ENCODE measurements around the gene PARVA. TPM values are rescaled to one million over a fixed set of nuclear protein-coding genes. Genes with fewer than 3 reads are reported as not detected.

PARVA gene
- total and polyA plus RNA-seq, 4 donors = 30.4 to 159 (median 93.9) TPM

DNA sequence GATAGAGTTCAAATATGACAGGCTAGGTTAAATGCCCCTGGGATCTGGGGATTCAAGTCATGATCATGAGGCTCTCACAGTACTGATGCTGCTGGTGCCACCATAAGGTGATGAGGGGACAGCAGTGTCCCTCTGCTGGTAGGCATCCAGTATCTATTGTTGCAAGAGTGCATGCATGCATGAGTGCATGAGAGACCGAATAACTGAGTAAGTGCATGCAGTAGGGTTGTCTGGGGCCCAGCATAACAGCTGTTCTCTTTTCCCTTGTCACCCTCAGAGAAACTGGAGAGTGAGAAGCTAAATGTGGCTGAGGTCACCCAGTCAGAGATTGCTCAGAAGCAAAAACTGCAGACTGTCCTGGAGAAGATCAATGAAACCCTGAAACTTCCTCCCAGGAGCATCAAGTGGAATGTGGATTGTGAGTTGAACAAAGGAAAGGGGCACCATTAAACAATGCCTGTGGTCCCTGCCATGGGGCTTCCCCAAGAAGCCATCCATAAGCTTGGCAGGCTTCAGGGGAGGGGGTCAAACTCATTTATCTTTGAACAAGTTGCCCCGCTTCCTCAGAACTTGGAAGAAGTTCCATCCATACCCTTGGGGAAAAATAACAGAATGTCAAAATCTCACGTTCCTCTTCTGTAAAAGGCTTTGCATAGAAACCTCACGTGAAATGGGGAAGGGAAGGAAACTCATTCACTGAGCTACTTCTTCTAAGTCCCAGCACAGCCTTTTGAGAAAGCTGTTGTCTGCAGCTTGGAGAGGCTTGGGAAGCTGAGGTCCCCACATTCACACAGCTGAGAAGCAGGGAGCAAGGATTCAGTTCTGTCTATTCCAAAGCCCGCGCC is 119.0 kb downstream of the PARVA start:
- Histone ChIP-seq H3K27ac (ENCODE audit: low read depth in 1 of 2, low read length in 2 of 2) (no peak overlapping the region), H3K36me3 (ENCODE audit: control insufficient read depth in 1 of 2, insufficient read depth in 2 of 2, low read length in 1 of 2) (peaks cover 2 to 8% of the 10 kb centered on the region in 2 donors), H3K4me3 (ENCODE audit: low read length in 2 of 2) (no peak overlapping the region), H3K27me3 (ENCODE audit: control insufficient read depth in 1 of 2, insufficient read depth in 2 of 2, low read length in 1 of 2) (no peaks in the 10 kb centered on the region), H3K4me1 (ENCODE audit: control insufficient read depth in 1 of 2, insufficient read depth in 2 of 2, low read length in 2 of 2) (no peaks in the 10 kb centered on the region), H3K9me3 (ENCODE audit: control insufficient read depth, low read length) (no peaks in the 10 kb centered on the region)
- no peak for DNase-seq
- ATAC-seq (ENCODE audit: low FRiP score) = no peak
- intact Hi-C loops (cut with DNase I) = no loop called here
- WGBS, 2 donors = 90 to 91% methylated on average over 6 of the region's 6 CpGs

DNA sequence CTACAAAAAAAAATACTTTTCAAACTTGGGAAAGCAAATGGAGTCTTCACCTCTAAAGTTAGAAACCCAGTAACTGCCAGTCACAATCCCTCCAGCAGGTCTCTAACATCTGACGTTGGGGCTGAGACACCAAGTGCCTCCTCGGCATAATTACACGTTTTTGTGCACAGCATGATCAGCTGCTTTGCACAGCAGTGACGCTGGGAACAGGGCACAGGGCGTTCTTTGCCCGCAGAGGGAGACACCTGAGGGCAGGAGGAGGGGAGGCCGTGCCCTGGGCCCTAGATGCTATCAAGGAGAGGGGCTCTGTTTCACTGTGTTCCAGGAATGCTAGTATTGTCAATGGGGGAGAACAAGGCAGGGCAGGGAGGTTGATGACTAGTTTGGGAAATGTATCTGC is 120.1 kb downstream of the PARVA start:
- no peaks in the 10 kb centered on the region for H3K27me3 ChIP-seq (ENCODE audit: control insufficient read depth in 1 of 2, insufficient read depth in 2 of 2, low read length in 1 of 2)
- no peak overlapping the region for H3K4me3 ChIP-seq (ENCODE audit: low read length in 2 of 2)
- no peaks in the 10 kb centered on the region for H3K9me3 ChIP-seq (ENCODE audit: control insufficient read depth, low read length)
- DNase-seq (no peak), ATAC-seq (ENCODE audit: low FRiP score) (no peak)
- WGBS, 2 donors = 75 to 80% methylated on average over 7 of the region's 7 CpGs
- H3K27ac ChIP-seq (ENCODE audit: low read depth in 1 of 2, low read length in 2 of 2) = no peak overlapping the region
- H3K36me3 ChIP-seq (ENCODE audit: control insufficient read depth in 1 of 2, insufficient read depth in 2 of 2, low read length in 1 of 2) = peaks cover 2 to 8% of the 10 kb centered on the region in 2 donors
- intact Hi-C loops (cut with DNase I) = no loop called here
- no peaks in the 10 kb centered on the region for H3K4me1 ChIP-seq (ENCODE audit: control insufficient read depth in 1 of 2, insufficient read depth in 2 of 2, low read length in 2 of 2)

DNA sequence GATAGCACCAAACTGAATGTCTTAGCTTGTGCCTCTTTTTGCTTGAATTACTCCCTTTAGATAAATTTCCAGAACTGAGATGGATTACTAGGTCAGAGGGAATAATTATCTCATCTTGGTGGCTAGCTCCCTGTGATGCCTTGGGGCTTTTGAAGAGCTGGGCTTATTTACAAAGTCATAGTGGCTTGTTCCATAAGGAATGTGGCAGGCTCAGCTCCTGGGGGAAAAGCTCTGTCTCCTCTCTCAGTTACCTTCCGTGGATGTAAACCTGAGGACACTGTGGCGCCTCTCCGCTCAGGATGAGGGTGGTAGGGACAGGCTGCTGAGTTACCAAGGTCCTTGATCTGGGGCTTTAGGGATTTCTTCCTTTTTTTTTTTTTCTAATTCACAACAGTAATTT is 121.7 kb downstream of the PARVA start:
- Histone ChIP-seq H3K9me3 (ENCODE audit: control insufficient read depth, low read length) (no peaks in the 10 kb centered on the region), H3K36me3 (ENCODE audit: control insufficient read depth in 1 of 2, insufficient read depth in 2 of 2, low read length in 1 of 2) (peaks cover 2 to 8% of the 10 kb centered on the region in 2 donors), H3K4me1 (ENCODE audit: control insufficient read depth in 1 of 2, insufficient read depth in 2 of 2, low read length in 2 of 2) (no peaks in the 10 kb centered on the region), H3K4me3 (ENCODE audit: low read length in 2 of 2) (no peak overlapping the region), H3K27ac (ENCODE audit: low read depth in 1 of 2, low read length in 2 of 2) (no peak overlapping the region), H3K27me3 (ENCODE audit: control insufficient read depth in 1 of 2, insufficient read depth in 2 of 2, low read length in 1 of 2) (no peaks in the 10 kb centered on the region)
- WGBS, 2 donors = 98 to 99% methylated on average over 3 of the region's 3 CpGs
- ATAC-seq (ENCODE audit: low FRiP score) = no peak
- intact Hi-C loops (cut with DNase I) = no loop called here
- DNase-seq = no peak

DNA sequence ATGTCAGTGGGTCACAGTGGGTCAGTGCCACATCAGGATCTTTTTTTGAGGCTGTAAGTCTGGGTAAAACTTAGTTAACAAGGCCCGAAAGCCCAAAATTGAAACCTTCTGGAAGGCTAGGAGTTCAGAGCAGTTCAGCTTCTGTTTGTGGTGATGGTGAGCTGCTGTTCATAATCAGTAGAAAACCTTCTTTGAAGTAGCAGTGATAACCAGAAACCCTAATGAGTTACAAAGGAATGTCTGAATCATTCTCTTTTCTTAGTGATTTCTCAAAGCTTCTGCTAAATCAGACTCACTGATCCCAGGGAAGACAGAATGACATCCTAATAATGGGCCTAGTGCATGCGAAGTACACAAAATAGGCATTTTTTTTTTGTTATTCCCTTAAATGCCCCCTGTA is 124.7 kb downstream of the PARVA start:
- Histone ChIP-seq H3K4me3 (ENCODE audit: low read length in 2 of 2) (no peak overlapping the region), H3K27me3 (ENCODE audit: control insufficient read depth in 1 of 2, insufficient read depth in 2 of 2, low read length in 1 of 2) (no peaks in the 10 kb centered on the region), H3K27ac (ENCODE audit: low read depth in 1 of 2, low read length in 2 of 2) (no peak overlapping the region), H3K9me3 (ENCODE audit: control insufficient read depth, low read length) (no peaks in the 10 kb centered on the region), H3K4me1 (ENCODE audit: control insufficient read depth in 1 of 2, insufficient read depth in 2 of 2, low read length in 2 of 2) (no peaks in the 10 kb centered on the region), H3K36me3 (ENCODE audit: control insufficient read depth in 1 of 2, insufficient read depth in 2 of 2, low read length in 1 of 2) (peaks cover 6% of the 10 kb centered on the region in 2 donors)
- WGBS, 2 donors = 95 to 99% methylated on average over 2 of the region's 2 CpGs
- DNase-seq = no peak
- ATAC-seq (ENCODE audit: low FRiP score) = no peak
- intact Hi-C loops (cut with DNase I) = no loop called here

DNA sequence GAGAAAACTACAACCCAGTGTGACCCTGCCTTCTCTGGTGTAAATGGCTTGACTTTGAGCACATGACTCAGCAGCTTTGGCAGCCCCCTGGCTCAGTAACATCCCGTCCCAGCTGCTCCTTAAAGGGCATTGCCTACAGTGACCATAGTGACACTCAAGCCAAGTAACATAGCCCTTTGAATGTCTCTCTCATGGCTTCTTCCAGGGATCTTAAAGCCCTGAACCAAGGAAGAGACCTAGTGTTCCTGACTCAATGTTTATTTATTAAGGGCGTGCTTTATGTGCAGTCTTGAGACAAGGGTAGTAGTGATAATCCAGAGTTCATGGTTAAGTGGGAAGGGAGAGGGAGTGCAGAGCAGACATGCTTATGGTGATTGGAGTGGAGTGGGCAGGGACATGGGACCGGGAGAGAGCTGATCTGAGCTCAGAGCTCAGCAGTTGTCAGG is 125.7 kb downstream of the PARVA start:
- no peaks in the 10 kb centered on the region for H3K9me3 ChIP-seq (ENCODE audit: control insufficient read depth, low read length)
- WGBS, 2 donors = 58 to 59% methylated on average over 3 of the region's 3 CpGs
- DNase-seq = no peak
- H3K27ac ChIP-seq (ENCODE audit: low read depth in 1 of 2, low read length in 2 of 2) = peak overlapping the region in 1 of 2 donors; percentile 61
- intact Hi-C loops (cut with DNase I) = no loop called here
- peaks cover 4 to 6% of the 10 kb centered on the region in 2 donors for H3K36me3 ChIP-seq (ENCODE audit: control insufficient read depth in 1 of 2, insufficient read depth in 2 of 2, low read length in 1 of 2)
- no peaks in the 10 kb centered on the region for H3K27me3 ChIP-seq (ENCODE audit: control insufficient read depth in 1 of 2, insufficient read depth in 2 of 2, low read length in 1 of 2)
- H3K4me1 ChIP-seq (ENCODE audit: control insufficient read depth in 1 of 2, insufficient read depth in 2 of 2, low read length in 2 of 2) = peaks cover 0 to 2% of the 10 kb centered on the region in 2 donors
- peak; percentile 15 for ATAC-seq (ENCODE audit: low FRiP score)
- H3K4me3 ChIP-seq (ENCODE audit: low read length in 2 of 2) = no peak overlapping the region

DNA sequence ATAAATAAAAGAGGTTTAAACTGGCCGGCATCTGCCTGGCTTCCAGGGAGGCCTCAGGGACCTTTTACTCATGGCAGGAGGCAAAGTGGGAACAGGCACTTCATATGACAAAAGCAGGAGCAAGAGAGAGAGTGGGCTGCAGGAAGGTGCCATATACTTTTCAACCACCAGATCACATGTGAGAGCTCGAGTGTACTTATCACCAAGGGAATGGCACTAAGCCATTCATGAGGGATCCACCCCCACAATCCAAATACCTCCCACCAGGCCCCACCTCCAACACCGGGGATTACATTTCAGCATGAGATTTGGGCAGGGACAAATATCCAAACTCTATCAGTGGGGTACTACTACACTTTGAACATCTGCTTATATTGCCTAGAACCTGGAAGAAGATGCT is 126.5 kb downstream of the PARVA start:
- Histone ChIP-seq H3K4me1 (ENCODE audit: control insufficient read depth in 1 of 2, insufficient read depth in 2 of 2, low read length in 2 of 2) (peaks cover 0 to 2% of the 10 kb centered on the region in 2 donors), H3K9me3 (ENCODE audit: control insufficient read depth, low read length) (no peaks in the 10 kb centered on the region), H3K4me3 (ENCODE audit: low read length in 2 of 2) (no peak overlapping the region), H3K27ac (ENCODE audit: low read depth in 1 of 2, low read length in 2 of 2) (no peak overlapping the region), H3K36me3 (ENCODE audit: control insufficient read depth in 1 of 2, insufficient read depth in 2 of 2, low read length in 1 of 2) (peaks cover 4% of the 10 kb centered on the region in 2 donors), H3K27me3 (ENCODE audit: control insufficient read depth in 1 of 2, insufficient read depth in 2 of 2, low read length in 1 of 2) (no peaks in the 10 kb centered on the region)
- DNase-seq (no peak), ATAC-seq (ENCODE audit: low FRiP score) (no peak)
- WGBS, 2 donors = 39 to 44% methylated on average over 3 of the region's 3 CpGs
- intact Hi-C loops (cut with DNase I) = no loop called here

DNA sequence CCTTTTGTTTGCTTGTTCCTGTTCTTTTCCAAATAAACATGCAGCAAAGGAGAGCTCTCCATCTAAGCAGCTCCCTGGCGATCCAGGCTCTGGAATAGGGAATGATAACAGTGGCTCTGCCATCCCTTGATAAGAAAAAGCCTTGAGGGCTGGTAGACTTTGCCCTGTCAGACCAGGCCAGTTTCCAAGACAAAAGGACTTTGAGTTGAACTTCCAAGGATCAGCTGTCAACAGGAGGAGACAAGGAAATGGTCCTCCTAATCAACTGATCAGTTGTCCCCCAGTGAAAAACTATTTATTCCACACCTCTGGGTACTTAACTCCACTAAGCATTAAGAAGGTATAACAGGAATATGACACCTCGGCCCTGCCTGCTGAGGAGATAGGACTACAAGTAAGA is 127.8 kb downstream of the PARVA start:
- ATAC-seq (ENCODE audit: low FRiP score) = no peak
- H3K4me3 ChIP-seq (ENCODE audit: low read length in 2 of 2) = no peak overlapping the region
- H3K27ac ChIP-seq (ENCODE audit: low read depth in 1 of 2, low read length in 2 of 2) = peak overlapping the region in 1 of 2 donors; percentile 22
- peaks cover 0 to 2% of the 10 kb centered on the region in 2 donors for H3K4me1 ChIP-seq (ENCODE audit: control insufficient read depth in 1 of 2, insufficient read depth in 2 of 2, low read length in 2 of 2)
- intact Hi-C loops (cut with DNase I) = no loop called here
- H3K36me3 ChIP-seq (ENCODE audit: control insufficient read depth in 1 of 2, insufficient read depth in 2 of 2, low read length in 1 of 2) = peaks cover 4 to 6% of the 10 kb centered on the region in 2 donors
- H3K9me3 ChIP-seq (ENCODE audit: control insufficient read depth, low read length) = no peaks in the 10 kb centered on the region
- no peak for DNase-seq
- WGBS, 2 donors = 83 to 87% methylated on average over 2 of the region's 2 CpGs
- no peaks in the 10 kb centered on the region for H3K27me3 ChIP-seq (ENCODE audit: control insufficient read depth in 1 of 2, insufficient read depth in 2 of 2, low read length in 1 of 2)

DNA sequence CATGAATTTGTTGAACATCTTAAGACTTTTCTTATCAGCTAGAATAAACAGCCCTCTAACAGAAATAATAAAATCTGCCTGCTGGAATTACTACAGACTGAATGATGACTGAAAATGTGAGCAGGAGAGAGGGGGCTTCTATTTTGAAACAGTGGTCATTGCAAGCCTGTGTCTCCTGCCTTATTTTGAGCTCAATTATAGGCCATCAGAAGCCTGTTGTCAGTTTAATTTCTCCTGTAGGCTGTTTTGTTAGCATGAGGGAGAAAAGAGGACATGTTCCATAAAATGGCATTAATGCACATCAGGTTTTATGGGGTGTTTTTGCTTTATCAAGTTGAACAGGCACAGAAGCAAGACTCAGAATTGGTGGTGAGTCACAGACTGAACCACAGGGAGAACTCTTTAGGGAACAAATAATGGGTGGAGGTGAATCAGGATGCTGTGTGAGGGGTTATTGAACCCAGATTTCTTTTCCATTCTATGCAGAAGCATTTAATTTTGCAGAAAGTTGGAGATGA is 129.1 kb downstream of the PARVA start:
- H3K9me3 ChIP-seq (ENCODE audit: control insufficient read depth, low read length) = no peaks in the 10 kb centered on the region
- H3K36me3 ChIP-seq (ENCODE audit: control insufficient read depth in 1 of 2, insufficient read depth in 2 of 2, low read length in 1 of 2) = peaks cover 4 to 6% of the 10 kb centered on the region in 2 donors
- no peak overlapping the region for H3K27ac ChIP-seq (ENCODE audit: low read depth in 1 of 2, low read length in 2 of 2)
- H3K27me3 ChIP-seq (ENCODE audit: control insufficient read depth in 1 of 2, insufficient read depth in 2 of 2, low read length in 1 of 2) = no peaks in the 10 kb centered on the region
- intact Hi-C loops (cut with DNase I) = no loop called here
- no peak overlapping the region for H3K4me3 ChIP-seq (ENCODE audit: low read length in 2 of 2)
- ATAC-seq (ENCODE audit: low FRiP score) (no peak), DNase-seq (no peak)
- peaks cover 0 to 2% of the 10 kb centered on the region in 2 donors for H3K4me1 ChIP-seq (ENCODE audit: control insufficient read depth in 1 of 2, insufficient read depth in 2 of 2, low read length in 2 of 2)

DNA sequence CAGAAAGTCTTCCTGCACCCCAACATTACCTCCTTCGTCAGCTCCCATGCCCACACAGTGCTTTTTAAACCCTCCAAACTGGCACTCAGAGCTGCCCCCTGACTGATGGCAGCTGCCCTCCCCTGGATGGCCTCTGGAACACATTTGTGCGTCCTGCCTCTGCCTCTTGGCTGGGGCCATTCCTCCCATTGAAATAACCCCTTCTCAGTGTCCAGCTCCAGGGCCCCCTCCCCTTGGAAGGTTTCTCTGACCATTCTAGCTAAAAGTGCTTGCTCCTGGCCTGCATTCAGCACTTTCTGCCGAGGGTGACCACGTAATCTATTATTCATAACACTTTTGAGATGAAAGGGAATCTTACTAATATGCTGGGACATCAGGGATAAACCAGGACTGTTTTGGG is 130.0 kb downstream of the PARVA start:
- ATAC-seq (ENCODE audit: low FRiP score) (no peak), DNase-seq (no peak)
- Histone ChIP-seq H3K27ac (ENCODE audit: low read depth in 1 of 2, low read length in 2 of 2) (no peak overlapping the region), H3K27me3 (ENCODE audit: control insufficient read depth in 1 of 2, insufficient read depth in 2 of 2, low read length in 1 of 2) (no peaks in the 10 kb centered on the region), H3K4me1 (ENCODE audit: control insufficient read depth in 1 of 2, insufficient read depth in 2 of 2, low read length in 2 of 2) (peaks cover 0 to 2% of the 10 kb centered on the region in 2 donors), H3K9me3 (ENCODE audit: control insufficient read depth, low read length) (no peaks in the 10 kb centered on the region), H3K36me3 (ENCODE audit: control insufficient read depth in 1 of 2, insufficient read depth in 2 of 2, low read length in 1 of 2) (peaks cover 4 to 6% of the 10 kb centered on the region in 2 donors), H3K4me3 (ENCODE audit: low read length in 2 of 2) (no peak overlapping the region)
- 65 to 71% methylated on average over 4 of the region's 4 CpGs for WGBS, 2 donors
- intact Hi-C loops (cut with DNase I) = no loop called here
